NCI-H187 treated with DMSO at 0.1 percent for 48 hours (cell line): Measurements from ENCODE around the gene RHBDL1.
"Not testable (repeated sequence)": the region's sequence is repeated elsewhere in the genome, so short reads cannot be mapped to it uniquely, and the experiment has no call there.

ENCODE experiments used
- DNase-seq: peaks from one replicate; lab custom pipeline; 2025; lab: John Stamatoyannopoulos, UW

Gene RHBDL1

GRCh38 chr16:686459-687260, 11.2 kb downstream of the RHBDL1 start:
- DNase-seq: no peak

GRCh38 chr16:687499-687898, 12.0 kb downstream of the RHBDL1 start:
- DNase-seq: no peak

- DNase-seq: no peak
These were observed 13.9 kb downstream of the RHBDL1 start for GRCh38 chr16:689175-689897.

GRCh38 chr16:691242-691641, 15.8 kb downstream of the RHBDL1 start:
- not testable (repeated sequence) for DNase-seq

- DNase-seq: no peak
These were observed 17.1 kb downstream of the RHBDL1 start for GRCh38 chr16:692356-693108.

- no peak for DNase-seq
These were observed 17.9 kb downstream of the RHBDL1 start for GRCh38 chr16:693364-693763.

- no peak for DNase-seq
These were observed 18.3 kb downstream of the RHBDL1 start for GRCh38 chr16:693766-694165.

- DNase-seq: no peak
These were observed 18.9 kb downstream of the RHBDL1 start for GRCh38 chr16:694187-694862.

GRCh38 chr16:694863-695354, 19.4 kb downstream of the RHBDL1 start:
- no peak for DNase-seq

GRCh38 chr16:695355-696089, 20.1 kb downstream of the RHBDL1 start:
- peak; percentile 93 for DNase-seq

- no peak for DNase-seq
These were observed 23.6 kb downstream of the RHBDL1 start for GRCh38 chr16:698911-699671.

GRCh38 chr16:700684-701584, 25.5 kb downstream of the RHBDL1 start:
- DNase-seq: no peak

GRCh38 chr16:702341-702740, 26.9 kb downstream of the RHBDL1 start:
- DNase-seq: no peak

- no peak for DNase-seq
These were observed 27.9 kb downstream of the RHBDL1 start for GRCh38 chr16:703406-703805.

GRCh38 chr16:704047-704446, 28.6 kb downstream of the RHBDL1 start:
- DNase-seq: no peak

GRCh38 chr16:704552-705380, 29.3 kb downstream of the RHBDL1 start:
- no peak for DNase-seq

GRCh38 chr16:705431-706188, 30.1 kb downstream of the RHBDL1 start, which contains the start of gene FBXL16:
FBXL16 (minus strand) TSS chr16:705801; CDS start chr16:697405, 8,396 bp downstream.
- no peak for DNase-seq
